GM12873 (cell line): ENCODE results near the gene GSC2.
A peak's percentile ranks its signal among the peaks of the same experiment; 100 is the strongest.

Source experiments
- TF ChIP-seq, protein P1 (sequence below): IDR thresholded peaks from 2 replicates; pipeline ENCODE4 v1.5.1; 2012; ENCODE audit warnings: low read depth, mild to moderate bottlenecking, moderate library complexity, low read length, control low read depth; ENCODE audit not compliant: insufficient read depth; ENCODE audit errors: missing control alignments

The GSC2 gene

DNA sequence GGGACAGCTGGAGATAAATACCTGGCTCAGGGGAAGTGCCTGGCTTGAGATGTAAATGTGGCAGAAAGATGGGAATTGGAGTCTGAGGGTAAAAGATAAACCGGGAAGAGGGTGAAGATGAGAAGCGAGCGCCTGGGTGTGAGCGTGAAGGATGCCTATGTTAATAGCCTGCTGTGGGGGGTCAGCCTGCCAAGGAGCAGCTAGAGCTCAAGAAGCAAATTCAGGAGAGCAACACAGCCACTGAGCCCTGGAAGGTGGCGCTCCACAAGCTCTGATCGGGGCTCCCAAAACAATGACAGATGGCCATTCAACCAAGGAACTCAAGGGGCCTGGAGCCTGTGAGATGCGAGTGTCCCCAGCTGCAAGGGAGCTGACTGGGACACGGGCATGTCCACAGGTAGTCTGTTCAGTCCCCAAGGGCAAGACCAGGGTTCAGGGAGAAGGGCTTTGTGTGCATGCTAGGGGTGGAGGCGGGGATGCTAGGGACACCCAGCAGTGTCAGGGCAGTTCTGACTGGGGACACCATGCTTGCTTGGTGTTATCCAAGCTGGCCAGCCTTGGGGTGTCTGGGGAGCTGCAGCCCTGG, 2.8 kb downstream of the GSC2 start:
- TF ChIP-seq, protein P1, sequence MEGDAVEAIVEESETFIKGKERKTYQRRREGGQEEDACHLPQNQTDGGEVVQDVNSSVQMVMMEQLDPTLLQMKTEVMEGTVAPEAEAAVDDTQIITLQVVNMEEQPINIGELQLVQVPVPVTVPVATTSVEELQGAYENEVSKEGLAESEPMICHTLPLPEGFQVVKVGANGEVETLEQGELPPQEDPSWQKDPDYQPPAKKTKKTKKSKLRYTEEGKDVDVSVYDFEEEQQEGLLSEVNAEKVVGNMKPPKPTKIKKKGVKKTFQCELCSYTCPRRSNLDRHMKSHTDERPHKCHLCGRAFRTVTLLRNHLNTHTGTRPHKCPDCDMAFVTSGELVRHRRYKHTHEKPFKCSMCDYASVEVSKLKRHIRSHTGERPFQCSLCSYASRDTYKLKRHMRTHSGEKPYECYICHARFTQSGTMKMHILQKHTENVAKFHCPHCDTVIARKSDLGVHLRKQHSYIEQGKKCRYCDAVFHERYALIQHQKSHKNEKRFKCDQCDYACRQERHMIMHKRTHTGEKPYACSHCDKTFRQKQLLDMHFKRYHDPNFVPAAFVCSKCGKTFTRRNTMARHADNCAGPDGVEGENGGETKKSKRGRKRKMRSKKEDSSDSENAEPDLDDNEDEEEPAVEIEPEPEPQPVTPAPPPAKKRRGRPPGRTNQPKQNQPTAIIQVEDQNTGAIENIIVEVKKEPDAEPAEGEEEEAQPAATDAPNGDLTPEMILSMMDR, result no peak

DNA sequence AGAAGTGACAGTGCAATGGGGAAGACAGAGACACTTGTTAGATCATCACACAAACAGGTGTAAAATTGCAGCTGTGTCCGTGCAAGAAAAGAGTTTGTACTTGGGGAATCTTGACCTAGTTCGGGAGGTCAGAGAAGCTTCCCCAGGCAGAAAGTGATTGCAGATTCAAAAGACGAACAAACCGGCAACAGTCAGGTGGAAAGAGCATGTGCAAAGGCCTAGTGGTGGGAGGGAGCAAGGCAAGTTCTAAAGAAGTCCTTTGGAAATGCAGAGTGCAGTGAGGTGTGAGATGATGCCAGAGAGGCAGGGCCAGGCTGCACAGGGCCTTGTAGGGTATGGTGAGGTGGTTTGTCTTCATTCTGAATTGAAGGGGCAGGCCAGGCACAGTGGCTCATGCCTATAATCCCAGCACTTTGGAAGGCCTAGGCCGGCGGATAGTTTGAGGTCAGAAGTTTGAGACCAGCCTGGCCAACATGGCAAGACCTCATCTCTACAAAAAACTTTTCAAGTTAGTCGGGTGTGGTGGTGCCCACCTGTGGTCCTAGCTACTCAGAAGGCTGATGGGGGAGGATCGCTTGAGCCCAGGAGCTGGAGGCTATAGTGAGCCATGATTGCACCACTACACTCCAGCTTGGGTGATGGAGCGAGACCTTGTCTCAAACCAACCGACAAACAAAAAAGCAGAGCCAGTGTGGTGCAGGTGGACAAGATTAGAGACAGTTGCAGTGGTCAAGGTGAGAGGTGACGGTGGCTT, 3.7 kb downstream of the GSC2 start:
- TF ChIP-seq, protein P1, result peak; percentile 33

DNA sequence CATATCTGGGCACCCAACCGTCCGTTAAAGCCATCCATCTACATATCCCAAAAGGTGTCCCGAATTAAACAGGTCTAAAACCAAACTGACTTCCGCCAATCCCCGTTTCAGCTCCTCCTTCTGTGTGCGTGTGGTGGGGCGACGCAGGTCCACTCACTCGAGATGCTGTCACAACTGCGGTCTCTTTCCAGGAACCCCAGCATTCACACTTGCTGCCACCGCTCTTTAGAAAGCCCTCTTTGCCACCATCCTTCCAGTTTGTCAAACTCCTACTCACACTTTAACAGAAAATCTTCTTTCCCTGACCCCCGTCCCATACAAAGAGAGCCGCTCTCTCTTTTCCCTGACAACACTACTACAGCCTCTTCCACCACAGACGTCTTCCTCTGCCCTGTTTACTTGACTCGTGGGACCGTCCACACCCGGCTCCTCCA, 6.1 kb downstream of the GSC2 start:
- TF ChIP-seq, protein P1, result no peak

DNA sequence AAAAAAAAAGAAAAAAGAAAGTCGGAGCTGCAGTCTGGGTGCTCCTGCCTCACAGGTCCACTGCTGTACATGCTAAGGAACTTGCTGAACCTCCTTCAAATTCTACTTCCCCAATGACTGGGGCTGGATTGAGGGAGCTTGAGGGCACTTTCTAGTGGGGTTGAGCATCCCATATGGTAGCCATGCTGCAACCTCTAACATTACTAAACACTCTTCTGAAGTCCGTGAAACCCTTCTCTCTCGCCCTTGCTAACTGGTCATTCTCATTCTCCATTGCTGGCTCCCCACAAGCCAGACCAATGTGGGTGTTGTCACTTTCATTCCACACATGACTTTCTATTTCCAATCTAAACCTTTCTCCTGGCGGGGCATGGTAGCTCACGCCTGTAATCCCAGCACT, 6.9 kb downstream of the GSC2 start:
- TF ChIP-seq, protein P1, result no peak

DNA sequence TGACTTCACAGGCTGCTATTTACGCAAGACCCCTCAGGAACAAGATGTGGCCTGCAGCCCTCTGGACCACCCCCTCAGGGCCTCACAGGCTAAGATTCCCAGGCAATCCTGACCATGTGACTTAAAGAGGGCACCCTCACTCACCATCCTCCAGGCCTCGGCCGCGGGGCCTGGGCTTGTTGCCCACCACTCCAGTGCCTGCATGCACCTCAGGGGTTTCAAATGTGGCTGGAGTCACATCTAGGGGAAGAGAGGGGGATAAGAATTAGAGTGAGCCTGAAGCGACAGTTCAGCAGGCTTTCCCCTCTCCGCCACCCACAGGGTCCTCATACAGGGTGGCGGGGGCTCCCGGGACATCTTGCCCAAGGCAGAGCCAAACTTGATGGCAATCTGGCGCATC, 7.7 kb downstream of the GSC2 start:
- TF ChIP-seq, protein P1, result no peak

DNA sequence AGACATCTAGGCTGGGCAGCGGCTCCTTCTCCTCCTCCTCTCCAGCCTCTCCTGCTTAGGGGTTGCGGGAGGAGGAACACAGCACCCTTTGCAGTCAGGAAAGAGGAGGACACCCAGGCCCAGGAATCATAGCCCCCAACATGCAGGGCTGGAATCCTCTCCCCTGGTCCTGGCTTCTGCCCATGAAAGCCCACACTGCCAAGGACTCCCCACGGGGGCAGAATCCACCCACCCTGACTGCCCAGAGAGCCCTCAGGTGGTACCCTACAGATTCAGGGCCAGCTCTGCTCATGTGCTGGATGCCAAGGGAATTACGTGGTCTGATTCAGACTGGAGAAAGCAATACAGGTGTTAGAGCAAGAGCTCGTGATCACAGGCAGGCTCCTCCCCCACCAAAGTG, 10.1 kb downstream of the GSC2 start:
- TF ChIP-seq, protein P1, result no peak

DNA sequence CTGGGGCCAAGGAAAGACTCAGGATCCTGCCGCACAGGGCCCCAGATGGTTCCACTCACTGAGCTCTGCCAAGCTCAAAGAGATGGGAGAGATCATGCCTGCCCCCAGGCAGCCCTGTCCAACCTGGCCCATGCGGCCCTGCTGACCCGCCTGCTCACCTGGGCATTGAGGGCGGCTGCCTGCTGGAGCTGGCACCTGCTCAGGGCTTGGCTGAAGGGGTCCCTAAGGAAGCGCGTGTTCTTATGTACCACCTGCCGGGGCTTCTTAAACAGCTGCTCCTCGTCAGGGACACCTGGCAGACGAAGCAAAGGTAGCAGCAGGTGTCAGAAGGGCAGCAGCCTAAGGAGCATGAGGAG, 11.1 kb downstream of the GSC2 start:
- TF ChIP-seq, protein P1, result no peak
